Trophoblast cell (in vitro differentiated cells and primary cell): ENCODE results near the gene PITRM1.
A peak's percentile ranks its signal among the peaks of the same experiment; 100 is the strongest.
"Not testable (repeated sequence)": the region's sequence is repeated elsewhere in the genome, so short reads cannot be mapped to it uniquely, and the experiment has no call there.

Source experiments
- DNase-seq, 2 donors: peaks; one replicate each; pipeline ENCODE4 v3.0.0-alpha.2; 2016
- H2AFZ ChIP-seq: 2 replicates; pipeline ENCODE4 v1.6.1; 2013; ENCODE audit warnings: low read length, moderate library complexity, mild to moderate bottlenecking; ENCODE audit not compliant: insufficient read depth, poor library complexity
- H2AK5ac ChIP-seq: 2 replicates; pipeline ENCODE4 v1.6.1; 2013; ENCODE audit warnings: mild to moderate bottlenecking, low read length
- H2BK120ac ChIP-seq: 2 replicates; pipeline ENCODE4 v1.6.1; 2013; ENCODE audit warnings: low read length, mild to moderate bottlenecking, moderate library complexity; ENCODE audit not compliant: insufficient read depth, poor library complexity
- H2BK12ac ChIP-seq: 2 replicates; pipeline ENCODE4 v1.6.1; 2013; ENCODE audit warnings: mild to moderate bottlenecking, low read length, moderate library complexity
- H2BK5ac ChIP-seq: 2 replicates; pipeline ENCODE4 v1.6.1; 2013; ENCODE audit warnings: low read length, low read depth, moderate library complexity, mild to moderate bottlenecking; ENCODE audit not compliant: poor library complexity
- H3K14ac ChIP-seq: 2 replicates; pipeline ENCODE4 v1.6.1; 2013; ENCODE audit warnings: mild to moderate bottlenecking, low read length
- H3K18ac ChIP-seq: 2 replicates; pipeline ENCODE4 v1.6.1; 2013; ENCODE audit warnings: mild to moderate bottlenecking, low read length
- H3K23ac ChIP-seq: 2 replicates; pipeline ENCODE4 v1.6.1; 2013; ENCODE audit warnings: low read length
- H3K27ac ChIP-seq: 2 replicates; pipeline ENCODE4 v1.5.1; 2013; ENCODE audit warnings: low read depth, mild to moderate bottlenecking, inconsistent platforms, low read length, moderate library complexity
- H3K27me3 ChIP-seq: 2 replicates; pipeline ENCODE4 v1.6.1; 2013; ENCODE audit warnings: inconsistent platforms, mild to moderate bottlenecking, low read length, moderate library complexity; ENCODE audit not compliant: insufficient read depth
- H3K36me3 ChIP-seq, 2 experiments: 1 replicate in 1 of 2; 2 replicates in 1 of 2; pipeline ENCODE4 v1.6.1; 2013; ENCODE audit warnings: low read length in 2 of 2, mild to moderate bottlenecking in 2 of 2, moderate library complexity in 1 of 2; ENCODE audit not compliant: insufficient read depth in 2 of 2, control insufficient read depth in 1 of 2
- H3K4ac ChIP-seq: 2 replicates; pipeline ENCODE4 v1.6.1; 2013; ENCODE audit warnings: low read depth, mild to moderate bottlenecking, low read length, moderate library complexity
- H3K4me1 ChIP-seq, 2 experiments: 1 replicate in 1 of 2; 2 replicates in 1 of 2; pipeline ENCODE4 v1.6.1; 2013; ENCODE audit warnings: low read length in 2 of 2, mild to moderate bottlenecking in 2 of 2, moderate library complexity in 1 of 2; ENCODE audit not compliant: insufficient read depth in 2 of 2, control insufficient read depth in 1 of 2
- H3K4me2 ChIP-seq: 2 replicates; pipeline ENCODE4 v1.6.1; 2013; ENCODE audit warnings: inconsistent platforms, mild to moderate bottlenecking, low read length, moderate library complexity
- H3K4me3 ChIP-seq: 2 replicates; pipeline ENCODE4 v1.5.1; 2013; ENCODE audit warnings: mild to moderate bottlenecking, low read depth, low read length, inconsistent platforms
- H3K79me1 ChIP-seq: one replicate; pipeline ENCODE4 v1.6.1; 2013; ENCODE audit warnings: low read length
- H3K79me2 ChIP-seq: 2 replicates; pipeline ENCODE4 v1.6.1; 2013; ENCODE audit warnings: low read length, mild to moderate bottlenecking; ENCODE audit not compliant: control insufficient read depth, insufficient read depth, poor library complexity
- H3K9ac ChIP-seq: 2 replicates; pipeline ENCODE4 v1.6.1; 2013; ENCODE audit warnings: mild to moderate bottlenecking, low read length
- H3K9me3 ChIP-seq: 2 replicates; pipeline ENCODE4 v1.6.1; 2013; ENCODE audit warnings: low read depth, mild to moderate bottlenecking, control low read depth, inconsistent platforms, low read length; ENCODE audit not compliant: insufficient read depth
- H4K12ac ChIP-seq: 2 replicates; pipeline ENCODE4 v1.6.1; 2013; ENCODE audit warnings: low read depth, mild to moderate bottlenecking, low read length, moderate library complexity
- H4K8ac ChIP-seq: 2 replicates; pipeline ENCODE4 v1.6.1; 2013; ENCODE audit warnings: low read depth, mild to moderate bottlenecking, low read length, moderate library complexity
- H4K91ac ChIP-seq: one replicate; pipeline ENCODE4 v1.6.1; 2013; ENCODE audit warnings: low read depth, mild to moderate bottlenecking, low read length, moderate library complexity
- WGBS: extraction: QIAGEN DNeasy Blood & Tissue Kit; methylation state at CpG from one replicate; pipeline ENCODE4 v1.1.7; 2013; ENCODE audit warnings: missing lambda C conversion rate; ENCODE audit not compliant: insufficient read length, insufficient coverage; ENCODE audit errors: extremely low coverage; 5-methylcytosine and 5-hydroxymethylcytosine counted together

The PITRM1 gene

GRCh38 chr10:3171488-3171887 lies 1.1 kb downstream of the PITRM1 start:
- H3K9me3 ChIP-seq, DNase-seq, H3K79me1 ChIP-seq, H3K9ac ChIP-seq, H3K79me2 ChIP-seq, H3K4me2 ChIP-seq, H2BK12ac ChIP-seq, H4K12ac ChIP-seq, H3K14ac ChIP-seq, H4K91ac ChIP-seq, H3K18ac ChIP-seq, H3K27ac ChIP-seq, H3K4me1 ChIP-seq, H3K4ac ChIP-seq, H2AFZ ChIP-seq, H4K8ac ChIP-seq, H3K4me3 ChIP-seq, H2AK5ac ChIP-seq, H2BK5ac ChIP-seq, H3K27me3 ChIP-seq, H2BK120ac ChIP-seq, H3K23ac ChIP-seq: not testable (repeated sequence)
- no CpG with 5 or more reads among the region's 11 CpGs for WGBS
- H3K36me3 ChIP-seq, result peaks cover 18 to 20% of the 10 kb centered on the region in 2 experiments

GRCh38 chr10:3169673-3170072 lies 2.9 kb downstream of the PITRM1 start:
- Histone ChIP-seq H3K4me3 (no peak overlapping the region), H4K12ac (no peak overlapping the region), H2AK5ac (no peak overlapping the region), H3K18ac (no peak overlapping the region), H3K4ac (no peak overlapping the region), H2BK5ac (no peak overlapping the region), H3K14ac (no peak overlapping the region), H3K23ac (no peak overlapping the region), H4K91ac (no peak overlapping the region), H2AFZ (no peak overlapping the region), H2BK120ac (no peak overlapping the region), H3K9me3 (peaks cover 3% of the 10 kb centered on the region), H3K79me1 (peaks cover 7% of the 10 kb centered on the region), H3K4me2 (no peak overlapping the region), H2BK12ac (no peak overlapping the region), H3K9ac (no peak overlapping the region), H3K27me3 (no peaks in the 10 kb centered on the region), H3K4me1 (peaks cover 0 to 4% of the 10 kb centered on the region in 2 experiments), H4K8ac (no peak overlapping the region), H3K36me3 (peaks cover 26 to 29% of the 10 kb centered on the region in 2 experiments), H3K79me2 (peaks cover 2% of the 10 kb centered on the region), H3K27ac (no peak overlapping the region)
- no CpG with 5 or more reads among the region's 10 CpGs for WGBS
- no peak for DNase-seq

GRCh38 chr10:3169271-3169670 lies 3.3 kb downstream of the PITRM1 start:
- no peak overlapping the region for H3K9ac ChIP-seq
- no CpG with 5 or more reads among the region's 10 CpGs for WGBS
- H3K4me1 ChIP-seq, result peaks cover 0 to 4% of the 10 kb centered on the region in 2 experiments
- H2BK5ac ChIP-seq, result no peak overlapping the region
- H2BK120ac ChIP-seq, result no peak overlapping the region
- H3K4me2 ChIP-seq, result no peak overlapping the region
- H3K4ac ChIP-seq, result no peak overlapping the region
- no peak overlapping the region for H2AFZ ChIP-seq
- no peak overlapping the region for H3K23ac ChIP-seq
- no peak overlapping the region for H3K14ac ChIP-seq
- no peak for DNase-seq
- peaks cover 27 to 31% of the 10 kb centered on the region in 2 experiments for H3K36me3 ChIP-seq
- no peaks in the 10 kb centered on the region for H3K27me3 ChIP-seq
- peaks cover 7% of the 10 kb centered on the region for H3K79me1 ChIP-seq
- peaks cover 2% of the 10 kb centered on the region for H3K79me2 ChIP-seq
- peaks cover 3% of the 10 kb centered on the region for H3K9me3 ChIP-seq
- H2AK5ac ChIP-seq, result no peak overlapping the region
- no peak overlapping the region for H3K27ac ChIP-seq
- H3K4me3 ChIP-seq, result no peak overlapping the region
- no peak overlapping the region for H2BK12ac ChIP-seq
- H4K12ac ChIP-seq, result no peak overlapping the region
- H4K8ac ChIP-seq, result no peak overlapping the region
- H4K91ac ChIP-seq, result no peak overlapping the region
- H3K18ac ChIP-seq, result no peak overlapping the region

- peaks cover 3% of the 10 kb centered on the region for H3K79me1 ChIP-seq
Observed at GRCh38 chr10:3167611-3168330, 4.8 kb downstream of the PITRM1 start.

More at GRCh38 chr10:3167611-3168330, 4.8 kb downstream of the PITRM1 start:
- no peak overlapping the region for H3K27ac ChIP-seq
- no peak overlapping the region for H2BK5ac ChIP-seq
- no peak overlapping the region for H2BK12ac ChIP-seq
- H3K79me2 ChIP-seq, result peaks cover 2% of the 10 kb centered on the region
- no peak overlapping the region for H4K8ac ChIP-seq
- H3K27me3 ChIP-seq, result no peaks in the 10 kb centered on the region
- peaks cover 3% of the 10 kb centered on the region for H3K9me3 ChIP-seq
- peaks cover 35 to 41% of the 10 kb centered on the region in 2 experiments for H3K36me3 ChIP-seq
- no peak overlapping the region for H2AK5ac ChIP-seq
- no peak overlapping the region for H3K4me3 ChIP-seq
- H3K4ac ChIP-seq, result no peak overlapping the region
- peak; percentile 33 to 37 for DNase-seq
- H3K4me2 ChIP-seq, result no peak overlapping the region
- no peak overlapping the region for H3K18ac ChIP-seq
- no peak overlapping the region for H4K91ac ChIP-seq
- no peak overlapping the region for H2BK120ac ChIP-seq
- H3K9ac ChIP-seq, result no peak overlapping the region
- no peak overlapping the region for H2AFZ ChIP-seq
- H3K23ac ChIP-seq, result no peak overlapping the region
- no peak overlapping the region for H3K14ac ChIP-seq
- no peaks in the 10 kb centered on the region for H3K4me1 ChIP-seq
- no peak overlapping the region for H4K12ac ChIP-seq
- WGBS, result no CpG with 5 or more reads among the region's 21 CpGs
